Fibroblast of lung (primary cell): ENCODE results near the gene GNG7. TPM values are rescaled to one million over a fixed set of nuclear protein-coding genes. Genes with fewer than 3 reads are reported as not detected.
A peak's percentile ranks its signal among the peaks of the same experiment; 100 is the strongest.
"Not testable (repeated sequence)": the region's sequence is repeated elsewhere in the genome, so short reads cannot be mapped to it uniquely, and the experiment has no call there.

ENCODE experiments used
- DNase-seq, 2 donors: peaks; one replicate each; pipeline versions ENCODE4 v3.0.0 to v3.0.0-alpha.2; 2010; ENCODE audit warnings: low read depth in 2 of 2
- H2AFZ ChIP-seq: 2 replicates; pipeline ENCODE4 v1.5.1; 2012; ENCODE audit warnings: low read length, control low read depth, inconsistent platforms
- H3K27ac ChIP-seq: 2 replicates; pipeline ENCODE4 v1.5.1; 2011; ENCODE audit warnings: low read length, control low read depth; ENCODE audit not compliant: insufficient read depth
- H3K27me3 ChIP-seq: 2 replicates; pipeline ENCODE4 v1.5.1; 2011; ENCODE audit warnings: mild to moderate bottlenecking, low read length; ENCODE audit not compliant: control insufficient read depth, insufficient read depth
- H3K36me3 ChIP-seq: 2 replicates; pipeline ENCODE4 v1.5.1; 2011; ENCODE audit warnings: low read length; ENCODE audit not compliant: control insufficient read depth, insufficient read depth
- H3K4me1 ChIP-seq: 2 replicates; pipeline ENCODE4 v1.5.1; 2011; ENCODE audit warnings: low read length; ENCODE audit not compliant: control insufficient read depth, insufficient read depth; ENCODE audit errors: extremely low read depth
- H3K4me2 ChIP-seq: 2 replicates; pipeline ENCODE4 v1.5.1; 2011; ENCODE audit warnings: low read length, control low read depth; ENCODE audit not compliant: insufficient read depth; ENCODE audit errors: extremely low read depth
- H3K4me3 ChIP-seq, 4 experiments: fragments of 200-600 bp in 1 of 4; sonication (generic) in 1 of 4; replicated peaks in 1 of 4; 2 replicates each; pipeline ENCODE4 v1.5.1; 2011 to 2016; ENCODE audit warnings: low read length in 4 of 4, low read depth in 3 of 4, mild to moderate bottlenecking in 3 of 4, control low read depth in 2 of 4, inconsistent platforms in 1 of 4, mixed read lengths in 1 of 4; ENCODE audit not compliant: insufficient read depth in 1 of 4; ENCODE audit errors: control extremely low read depth in 1 of 4
- H3K79me2 ChIP-seq: 2 replicates; pipeline ENCODE4 v1.5.1; 2012; ENCODE audit warnings: mild to moderate bottlenecking, low read length, inconsistent platforms; ENCODE audit not compliant: control insufficient read depth, insufficient read depth
- H3K9ac ChIP-seq: 2 replicates; pipeline ENCODE4 v1.5.1; 2011; ENCODE audit warnings: mild to moderate bottlenecking, low read length, control low read depth; ENCODE audit not compliant: insufficient read depth
- H3K9me3 ChIP-seq: 2 replicates; pipeline ENCODE4 v1.5.1; 2012; ENCODE audit warnings: low read depth, low read length; ENCODE audit not compliant: control insufficient read depth, insufficient read depth
- H4K20me1 ChIP-seq: 2 replicates; pipeline ENCODE4 v1.5.1; 2011; ENCODE audit warnings: low read length; ENCODE audit not compliant: control insufficient read depth, insufficient read depth; ENCODE audit errors: extremely low read depth
- EZH2 ChIP-seq: IDR thresholded peaks from 2 replicates; pipeline ENCODE4 v1.5.1; 2012; ENCODE audit warnings: low read length, control low read depth, mild to moderate bottlenecking; ENCODE audit errors: missing control alignments
- polyA plus RNA-seq, 2 donors: library from polyadenylated mRNA; depleted of rRNA in 1 of 2; stranded (reverse) in 1 of 2; unstranded in 1 of 2; fragments of >200 nt; gene quantifications; 2 replicates each; pipeline ENCODE4 v1.2.1, GENCODE V29; 2011 to 2012; ENCODE audit warnings: missing spikeins in 1 of 2
- total RNA-seq: library from RNA; depleted of rRNA; stranded (reverse); fragments of >200 nt; gene quantifications from 2 replicates; pipeline ENCODE4 v1.2.1, GENCODE V29; 2014
- TF ChIP-seq, protein P1 (sequence below), 2 donors: IDR thresholded peaks in 1 of 2; conservative IDR thresholded peaks in 1 of 2; 1 replicate in 1 of 2; 2 replicates in 1 of 2; pipeline ENCODE4 v1.5.1; 2011 to 2012; ENCODE audit warnings: low read length in 2 of 2, control low read depth in 1 of 2, inconsistent platforms in 1 of 2, low read depth in 1 of 2, mild to moderate bottlenecking in 1 of 2

The GNG7 gene
- total and polyA plus RNA-seq, 2 donors (not counting 1 experiment from before 2014, with no cell fraction given) = 0.27 to 0.83 TPM

DNA sequence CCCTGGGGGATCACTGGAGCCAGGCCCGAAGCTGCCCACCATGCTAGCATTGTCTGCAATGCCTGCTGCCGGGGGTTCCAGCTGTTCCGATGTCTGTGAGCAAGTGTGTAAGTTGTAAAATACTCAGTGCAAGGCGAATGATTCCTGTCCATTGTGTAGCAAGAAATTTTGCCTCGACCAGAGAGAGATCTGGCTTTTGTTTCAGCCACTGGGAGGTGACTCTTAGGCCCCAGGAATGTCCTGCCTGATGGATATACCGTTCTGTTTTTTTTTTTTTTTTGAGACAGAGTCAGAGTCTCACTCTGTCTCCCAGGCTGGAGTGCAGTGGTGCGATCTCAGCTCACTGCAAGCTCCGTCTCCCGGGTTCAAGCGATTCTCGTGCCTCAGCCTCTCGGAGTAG is 233.9 kb downstream of the GNG7 start:
- Histone ChIP-seq H3K4me2 (no peak overlapping the region), H3K9me3 (no peaks in the 10 kb centered on the region), H3K36me3 (no peaks in the 10 kb centered on the region), H2AFZ (no peak overlapping the region), H3K4me1 (peaks cover 8% of the 10 kb centered on the region), H3K9ac (no peak overlapping the region), H3K79me2 (no peaks in the 10 kb centered on the region), H3K4me3 (no peak overlapping the region), H4K20me1 (no peaks in the 10 kb centered on the region), H3K27ac (no peak overlapping the region), H3K27me3 (no peaks in the 10 kb centered on the region)
- DNase-seq = peak in 1 of 2 donors; percentile 16
- TF ChIP-seq EZH2 = no peak
- TF ChIP-seq, protein P1, sequence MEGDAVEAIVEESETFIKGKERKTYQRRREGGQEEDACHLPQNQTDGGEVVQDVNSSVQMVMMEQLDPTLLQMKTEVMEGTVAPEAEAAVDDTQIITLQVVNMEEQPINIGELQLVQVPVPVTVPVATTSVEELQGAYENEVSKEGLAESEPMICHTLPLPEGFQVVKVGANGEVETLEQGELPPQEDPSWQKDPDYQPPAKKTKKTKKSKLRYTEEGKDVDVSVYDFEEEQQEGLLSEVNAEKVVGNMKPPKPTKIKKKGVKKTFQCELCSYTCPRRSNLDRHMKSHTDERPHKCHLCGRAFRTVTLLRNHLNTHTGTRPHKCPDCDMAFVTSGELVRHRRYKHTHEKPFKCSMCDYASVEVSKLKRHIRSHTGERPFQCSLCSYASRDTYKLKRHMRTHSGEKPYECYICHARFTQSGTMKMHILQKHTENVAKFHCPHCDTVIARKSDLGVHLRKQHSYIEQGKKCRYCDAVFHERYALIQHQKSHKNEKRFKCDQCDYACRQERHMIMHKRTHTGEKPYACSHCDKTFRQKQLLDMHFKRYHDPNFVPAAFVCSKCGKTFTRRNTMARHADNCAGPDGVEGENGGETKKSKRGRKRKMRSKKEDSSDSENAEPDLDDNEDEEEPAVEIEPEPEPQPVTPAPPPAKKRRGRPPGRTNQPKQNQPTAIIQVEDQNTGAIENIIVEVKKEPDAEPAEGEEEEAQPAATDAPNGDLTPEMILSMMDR (conservative IDR thresholded peaks at IDR 0.05 in 1 of 2, IDR thresholded peaks at IDR 0.05 in 1 of 2; ENCODE audit: low read depth in 1 of 2, low read length in 2 of 2) = no peak

DNA sequence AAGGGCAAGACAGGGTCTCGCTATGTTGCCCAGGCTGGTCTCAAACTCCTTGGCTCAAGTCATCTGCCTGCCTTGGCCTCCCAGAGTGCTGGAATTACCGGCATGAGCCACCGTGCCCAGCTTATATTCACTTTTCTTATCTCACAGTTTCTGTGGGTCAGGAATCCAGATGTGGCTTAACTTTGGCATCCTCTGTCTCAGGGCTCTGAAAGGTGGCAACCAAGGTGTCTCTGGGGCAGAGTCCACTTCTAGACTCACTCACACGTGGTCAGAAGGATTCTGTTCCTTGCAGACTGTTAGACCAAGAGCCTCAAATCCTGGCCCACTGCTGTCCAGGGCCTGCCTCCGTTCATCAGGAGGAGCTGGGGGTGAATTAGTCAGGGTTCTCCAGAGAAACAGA is 238.1 kb downstream of the GNG7 start:
- H3K27me3 ChIP-seq = no peaks in the 10 kb centered on the region
- no peak for TF ChIP-seq EZH2
- TF ChIP-seq, protein P1 (conservative IDR thresholded peaks at IDR 0.05 in 1 of 2, IDR thresholded peaks at IDR 0.05 in 1 of 2; ENCODE audit: low read depth in 1 of 2, low read length in 2 of 2) = no peak
- no peak for DNase-seq

DNA sequence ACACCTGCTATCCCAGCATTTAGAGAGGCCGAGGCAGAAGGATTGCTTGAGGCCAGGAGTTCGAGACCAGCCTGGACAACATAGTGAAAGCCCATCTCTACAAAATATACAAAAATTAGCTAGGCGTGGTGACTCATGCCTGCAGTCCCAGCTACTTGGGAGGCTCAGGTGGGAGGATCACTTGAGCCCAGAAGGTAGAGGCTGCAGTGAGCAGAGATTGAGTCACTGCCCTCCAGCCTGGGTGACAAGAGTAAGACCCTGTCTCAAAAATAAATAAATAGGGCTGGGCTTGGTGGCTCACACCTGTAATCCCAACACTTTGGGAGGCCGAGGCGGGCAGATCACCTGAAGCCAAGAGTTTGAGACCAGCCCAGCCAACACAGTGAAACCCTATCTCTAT is 238.8 kb downstream of the GNG7 start:
- DNase-seq = not testable (repeated sequence)

More for the DNA sequence above, 238.1 kb downstream of the GNG7 start:
- peaks cover 6% of the 10 kb centered on the region for H3K4me1 ChIP-seq
- no peaks in the 10 kb centered on the region for H3K36me3 ChIP-seq
- H3K79me2 ChIP-seq = no peaks in the 10 kb centered on the region
- H3K9ac ChIP-seq = no peak overlapping the region
- no peak overlapping the region for H3K4me3 ChIP-seq
- no peaks in the 10 kb centered on the region for H4K20me1 ChIP-seq
- no peak overlapping the region for H3K4me2 ChIP-seq
- no peaks in the 10 kb centered on the region for H3K9me3 ChIP-seq
- no peak overlapping the region for H2AFZ ChIP-seq
- no peak overlapping the region for H3K27ac ChIP-seq

More for the DNA sequence above, 238.8 kb downstream of the GNG7 start:
- H3K4me3 ChIP-seq, H3K9me3 ChIP-seq, H3K36me3 ChIP-seq, H3K4me1 ChIP-seq, H2AFZ ChIP-seq, H4K20me1 ChIP-seq, H3K27ac ChIP-seq, H3K9ac ChIP-seq, H3K79me2 ChIP-seq, H3K27me3 ChIP-seq, H3K4me2 ChIP-seq: not testable (repeated sequence)
